Thyroid gland (tissue), 4 donors: ENCODE results near the gene C16orf74. TPM values are rescaled to one million over a fixed set of nuclear protein-coding genes. Genes with fewer than 3 reads are reported as not detected.

Experiments
- DNase-seq, 2 donors: peaks; one replicate each; pipeline ENCODE4 v3.0.0-alpha.2; 2019
- H3K27ac ChIP-seq, 3 donors: fragments of 200-600 bp; sonication (generic); 1 replicate in 2 of 3; 2 replicates in 1 of 3; pipeline ENCODE4 v1.5.1; 2016 to 2019; ENCODE audit warnings: mild to moderate bottlenecking in 1 of 3, moderate library complexity in 1 of 3
- H3K27me3 ChIP-seq: fragments of 200-600 bp; sonication (generic); one replicate; pipeline ENCODE4 v1.5.1; 2019
- H3K36me3 ChIP-seq, 2 donors: fragments of 200-600 bp; sonication (generic); one replicate each; pipeline ENCODE4 v1.5.1; 2016 to 2019
- H3K4me1 ChIP-seq, 2 donors: fragments of 200-600 bp; sonication (generic); one replicate each; pipeline ENCODE4 v1.5.1; 2017 to 2019
- H3K4me3 ChIP-seq, 3 donors: fragments of 200-600 bp; sonication (generic); replicated peaks in 1 of 3; 1 replicate in 2 of 3; 2 replicates in 1 of 3; pipeline ENCODE4 v1.5.1; 2016; ENCODE audit warnings: mild to moderate bottlenecking in 1 of 3
- H3K9me3 ChIP-seq: fragments of 200-600 bp; sonication (generic); one replicate; pipeline ENCODE4 v1.5.1; 2017
- POLR2A ChIP-seq, 2 donors: fragments of 450-650 bp; IDR thresholded peaks; one replicate each; pipeline ENCODE4 v1.6.1; 2017; ENCODE audit warnings: antibody characterized with exemption in 2 of 2, mild to moderate bottlenecking in 2 of 2, moderate library complexity in 1 of 2
- WGBS, 2 donors: methylation state at CpG; one replicate each; pipeline ENCODE4 v1.1.5; 2017; 5-methylcytosine and 5-hydroxymethylcytosine counted together
- intact Hi-C: fragments of 100-400 bp; cut with DNase I; formaldehyde crosslinking; loops from one replicate; pipeline ENCODE4 v1.15.1; 2023
- total RNA-seq, 4 donors: library from RNA; depleted of rRNA; stranded (reverse); fragments of >200 nt; gene quantifications; one replicate each; pipeline ENCODE4 v1.2.3, GENCODE V29; 2016
- TF ChIP-seq, protein P1 (sequence below), 6 experiments: fragments of 200-600 bp in 3 of 6; fragments of 450-650 bp in 3 of 6; sonication (generic) in 3 of 6; IDR thresholded peaks; one replicate each; pipeline ENCODE4 v1.5.1; 2016 to 2019; ENCODE audit warnings: antibody characterized with exemption in 6 of 6, mild to moderate bottlenecking in 2 of 6, inconsistent platforms in 1 of 6, moderate library complexity in 1 of 6

C16orf74 gene
- total RNA-seq, 4 donors from 2014 or later, result 5.1 to 8.4 (median 6.3) TPM; not detected in 1

GRCh38 chr16:85768199-85768598 is 17.3 kb upstream of the C16orf74 start:
- no peak for TF ChIP-seq POLR2A (IDR thresholded peaks at IDR 0.05)
- TF ChIP-seq, protein P1, sequence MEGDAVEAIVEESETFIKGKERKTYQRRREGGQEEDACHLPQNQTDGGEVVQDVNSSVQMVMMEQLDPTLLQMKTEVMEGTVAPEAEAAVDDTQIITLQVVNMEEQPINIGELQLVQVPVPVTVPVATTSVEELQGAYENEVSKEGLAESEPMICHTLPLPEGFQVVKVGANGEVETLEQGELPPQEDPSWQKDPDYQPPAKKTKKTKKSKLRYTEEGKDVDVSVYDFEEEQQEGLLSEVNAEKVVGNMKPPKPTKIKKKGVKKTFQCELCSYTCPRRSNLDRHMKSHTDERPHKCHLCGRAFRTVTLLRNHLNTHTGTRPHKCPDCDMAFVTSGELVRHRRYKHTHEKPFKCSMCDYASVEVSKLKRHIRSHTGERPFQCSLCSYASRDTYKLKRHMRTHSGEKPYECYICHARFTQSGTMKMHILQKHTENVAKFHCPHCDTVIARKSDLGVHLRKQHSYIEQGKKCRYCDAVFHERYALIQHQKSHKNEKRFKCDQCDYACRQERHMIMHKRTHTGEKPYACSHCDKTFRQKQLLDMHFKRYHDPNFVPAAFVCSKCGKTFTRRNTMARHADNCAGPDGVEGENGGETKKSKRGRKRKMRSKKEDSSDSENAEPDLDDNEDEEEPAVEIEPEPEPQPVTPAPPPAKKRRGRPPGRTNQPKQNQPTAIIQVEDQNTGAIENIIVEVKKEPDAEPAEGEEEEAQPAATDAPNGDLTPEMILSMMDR (IDR thresholded peaks at IDR 0.05), result no peak
- H3K27me3 ChIP-seq, result no peaks in the 10 kb centered on the region
- WGBS, 2 donors, result 47 to 63% methylated on average over 2 of the region's 2 CpGs

GRCh38 chr16:85767531-85767930 is 16.6 kb upstream of the C16orf74 start:
- Histone ChIP-seq H3K4me3 (no peak overlapping the region), H3K9me3 (no peaks in the 10 kb centered on the region), H3K36me3 (no peaks in the 10 kb centered on the region), H3K4me1 (no peaks in the 10 kb centered on the region), H3K27me3 (no peaks in the 10 kb centered on the region), H3K27ac (no peak overlapping the region)
- TF ChIP-seq POLR2A (IDR thresholded peaks at IDR 0.05), result no peak
- TF ChIP-seq, protein P1 (IDR thresholded peaks at IDR 0.05), result no peak
- 69 to 75% methylated on average over 8 of the region's 8 CpGs for WGBS, 2 donors
- no peak for DNase-seq
- intact Hi-C loops, result no loop called here

More at GRCh38 chr16:85768199-85768598, 17.3 kb upstream of the C16orf74 start:
- no peak for DNase-seq
- intact Hi-C loops, result no loop called here
- H3K36me3 ChIP-seq, result no peaks in the 10 kb centered on the region
- no peak overlapping the region for H3K27ac ChIP-seq
- H3K9me3 ChIP-seq, result no peaks in the 10 kb centered on the region
- no peak overlapping the region for H3K4me3 ChIP-seq
- no peaks in the 10 kb centered on the region for H3K4me1 ChIP-seq

DNA sequence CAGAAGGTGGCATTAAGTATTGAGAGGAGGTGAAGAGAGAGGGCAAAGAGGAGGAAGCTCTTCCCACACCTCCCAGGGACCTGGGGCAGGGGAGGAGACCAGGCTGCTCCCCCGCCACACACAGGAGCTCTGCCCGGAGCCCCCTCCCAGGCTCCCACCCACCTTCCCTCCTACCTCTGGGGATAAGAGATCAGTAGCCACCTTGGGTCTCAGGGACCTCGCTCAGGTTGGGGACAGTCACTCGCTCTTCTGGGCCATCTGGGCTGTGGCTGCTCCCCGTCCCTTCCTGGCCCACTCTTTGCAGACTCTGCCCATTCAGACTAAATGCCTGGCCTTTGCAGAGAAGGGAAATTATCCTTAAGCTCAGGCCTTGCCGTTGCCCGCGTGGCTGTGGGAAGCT is 14.9 kb upstream of the C16orf74 start:
- no peaks in the 10 kb centered on the region for H3K36me3 ChIP-seq
- no peak overlapping the region for H3K4me3 ChIP-seq
- TF ChIP-seq POLR2A (IDR thresholded peaks at IDR 0.05), result no peak
- TF ChIP-seq, protein P1 (IDR thresholded peaks at IDR 0.05), result no peak
- intact Hi-C loops, result no loop called here
- H3K4me1 ChIP-seq, result no peaks in the 10 kb centered on the region
- DNase-seq, result no peak
- H3K9me3 ChIP-seq, result no peaks in the 10 kb centered on the region
- no peaks in the 10 kb centered on the region for H3K27me3 ChIP-seq
- 74 to 82% methylated on average over 7 to 8 of the region's 8 CpGs for WGBS, 2 donors
- no peak overlapping the region for H3K27ac ChIP-seq

DNA sequence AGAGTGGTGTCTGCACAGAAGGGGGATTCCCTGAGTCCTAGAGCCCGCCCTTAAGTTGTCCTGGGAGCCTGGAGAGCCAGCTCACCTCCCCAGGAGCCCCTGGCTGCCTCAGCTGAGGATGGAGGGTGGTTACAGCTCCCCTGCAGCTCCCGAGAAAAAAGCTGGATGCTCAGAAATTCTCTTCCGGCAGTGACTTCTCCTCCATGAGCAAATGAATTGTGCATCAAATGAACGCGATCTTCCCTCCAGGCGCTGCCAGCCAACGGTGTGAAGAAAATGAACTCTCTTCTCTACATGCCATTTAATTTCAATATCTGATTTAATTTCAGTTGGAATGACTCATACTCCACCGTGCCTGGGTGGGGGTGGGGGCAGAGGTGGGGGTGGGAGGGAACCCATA is 14.3 kb upstream of the C16orf74 start:
- DNase-seq, result no peak
- Histone ChIP-seq H3K9me3 (no peaks in the 10 kb centered on the region), H3K27ac (no peak overlapping the region), H3K4me3 (no peak overlapping the region), H3K4me1 (no peaks in the 10 kb centered on the region), H3K36me3 (no peaks in the 10 kb centered on the region), H3K27me3 (no peaks in the 10 kb centered on the region)
- TF ChIP-seq, protein P1 (IDR thresholded peaks at IDR 0.05), result no peak
- TF ChIP-seq POLR2A (IDR thresholded peaks at IDR 0.05), result no peak
- intact Hi-C loops, result no loop called here
- WGBS, 2 donors, result 61 to 67% methylated on average over 8 of the region's 8 CpGs

DNA sequence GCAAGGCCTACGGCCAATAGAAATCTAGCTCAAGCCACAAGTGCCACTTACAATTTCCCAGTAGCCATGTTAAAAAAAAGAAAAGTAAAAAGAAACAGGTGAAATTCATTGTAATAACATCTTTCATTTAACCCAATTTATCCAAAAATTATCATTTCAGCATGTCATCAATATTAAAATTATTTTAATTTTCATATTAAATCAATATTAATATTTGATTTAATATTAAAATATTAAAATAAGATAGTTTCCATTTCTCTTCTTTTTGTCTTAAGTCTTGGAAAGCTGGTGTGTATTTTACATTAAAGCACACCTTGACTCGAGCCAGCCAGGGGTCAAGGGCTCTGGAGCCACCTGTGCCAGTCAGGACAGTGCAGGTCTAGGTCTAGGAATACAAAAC is 12.7 kb upstream of the C16orf74 start:
- H3K27ac ChIP-seq, result no peak overlapping the region
- 82 to 85% methylated on average over 2 of the region's 2 CpGs for WGBS, 2 donors
- TF ChIP-seq POLR2A (IDR thresholded peaks at IDR 0.05), result no peak
- TF ChIP-seq, protein P1 (IDR thresholded peaks at IDR 0.05), result no peak
- H3K9me3 ChIP-seq, result no peaks in the 10 kb centered on the region
- no peaks in the 10 kb centered on the region for H3K4me1 ChIP-seq
- no peak overlapping the region for H3K4me3 ChIP-seq
- no peak for DNase-seq
- intact Hi-C loops, result no loop called here
- H3K36me3 ChIP-seq, result no peaks in the 10 kb centered on the region
- H3K27me3 ChIP-seq, result no peaks in the 10 kb centered on the region
